ENCODE results near the gene DCLK1.

DNA sequence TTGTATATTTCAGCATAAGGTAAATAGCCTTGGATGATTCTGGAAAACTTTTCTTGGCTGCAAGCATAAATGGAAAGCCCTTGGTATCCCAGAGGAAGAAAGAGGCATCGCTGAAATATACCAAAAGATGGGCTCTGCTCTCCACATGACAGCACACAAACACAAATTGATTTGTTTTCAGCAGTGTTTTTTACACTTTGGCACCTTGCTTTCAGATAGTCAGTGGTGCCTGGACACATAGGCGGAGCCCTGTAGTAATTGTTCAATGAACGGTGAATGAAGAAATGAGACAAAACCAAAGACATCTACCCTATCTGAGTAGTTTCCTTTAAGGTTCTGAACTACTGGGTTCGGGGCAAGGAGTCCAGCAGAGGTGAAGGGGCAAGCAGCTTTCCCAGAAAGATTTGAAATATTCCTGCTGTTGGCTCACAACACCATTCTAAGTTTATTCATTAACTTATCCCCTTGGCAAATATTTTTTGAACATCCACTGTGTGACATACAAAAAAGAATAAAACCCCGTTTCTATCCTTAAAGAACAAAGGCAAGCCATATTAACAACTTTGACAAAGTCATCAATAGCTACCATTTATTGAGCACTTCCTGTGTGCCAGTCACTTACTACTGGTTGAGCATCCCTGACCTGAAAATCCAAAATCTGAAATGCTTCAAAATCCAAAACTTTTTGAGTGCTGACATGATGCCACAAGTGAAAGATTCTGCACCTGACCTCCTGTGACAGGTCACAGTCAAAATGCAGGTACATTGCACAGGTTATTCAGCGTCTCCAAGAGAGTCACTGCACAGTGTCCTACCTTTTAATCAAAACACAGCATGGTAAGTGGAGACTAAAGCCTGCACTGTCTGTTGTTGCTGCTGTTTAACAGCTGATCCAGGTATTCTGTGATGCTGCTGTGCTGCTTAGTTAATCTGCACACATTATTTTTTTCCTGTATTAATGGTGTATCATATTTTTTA lies 238.1 kb downstream of the DCLK1 start:
- TF ChIP-seq, protein P1, sequence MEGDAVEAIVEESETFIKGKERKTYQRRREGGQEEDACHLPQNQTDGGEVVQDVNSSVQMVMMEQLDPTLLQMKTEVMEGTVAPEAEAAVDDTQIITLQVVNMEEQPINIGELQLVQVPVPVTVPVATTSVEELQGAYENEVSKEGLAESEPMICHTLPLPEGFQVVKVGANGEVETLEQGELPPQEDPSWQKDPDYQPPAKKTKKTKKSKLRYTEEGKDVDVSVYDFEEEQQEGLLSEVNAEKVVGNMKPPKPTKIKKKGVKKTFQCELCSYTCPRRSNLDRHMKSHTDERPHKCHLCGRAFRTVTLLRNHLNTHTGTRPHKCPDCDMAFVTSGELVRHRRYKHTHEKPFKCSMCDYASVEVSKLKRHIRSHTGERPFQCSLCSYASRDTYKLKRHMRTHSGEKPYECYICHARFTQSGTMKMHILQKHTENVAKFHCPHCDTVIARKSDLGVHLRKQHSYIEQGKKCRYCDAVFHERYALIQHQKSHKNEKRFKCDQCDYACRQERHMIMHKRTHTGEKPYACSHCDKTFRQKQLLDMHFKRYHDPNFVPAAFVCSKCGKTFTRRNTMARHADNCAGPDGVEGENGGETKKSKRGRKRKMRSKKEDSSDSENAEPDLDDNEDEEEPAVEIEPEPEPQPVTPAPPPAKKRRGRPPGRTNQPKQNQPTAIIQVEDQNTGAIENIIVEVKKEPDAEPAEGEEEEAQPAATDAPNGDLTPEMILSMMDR (IDR thresholded peaks at IDR 0.05), result no peak
- TF ChIP-seq POLR2A (IDR thresholded peaks at IDR 0.05), result no peak

Data from adrenal gland (tissue), 5 donors.